IPS-11a (cell line): ENCODE results near the gene ALDH8A1.

Source experiments
- H3K4me3 ChIP-seq: one replicate; pipeline ENCODE4 v1.5.1; 2013; ENCODE audit warnings: low read depth, low read length, control low read depth

The ALDH8A1 gene

GRCh38 chr6:134873500-134874388, 76.2 kb downstream of the ALDH8A1 start:
- H3K4me3 ChIP-seq, result no peak overlapping the region

- no peak overlapping the region for H3K4me3 ChIP-seq
Observed at GRCh38 chr6:134870677-134871498, 79.0 kb downstream of the ALDH8A1 start.

GRCh38 chr6:134868812-134869211, 81.1 kb downstream of the ALDH8A1 start:
- no peak overlapping the region for H3K4me3 ChIP-seq
